IMR-90 (cell line): ENCODE results near the gene PDE4A. TPM values are rescaled to one million over a fixed set of nuclear protein-coding genes. Genes with fewer than 3 reads are reported as not detected.

Experiments
- ATAC-seq: fragments of 200-7000 bp; cut with Tn5 transposase; 2 replicates; pipeline ENCODE4 v1.9.1; 2020; ENCODE audit warnings: low read depth, mild to moderate bottlenecking, moderate library complexity
- BruUV-seq: library from RNA; stranded (reverse); fragments of 400-500 nt; replicated peaks from 2 replicates; lab custom pipeline; 2021; lab: Mats Ljungman, UMichigan
- CTCF ChIA-PET: fragments of 300-600 bp; formaldehyde crosslinking; extraction: SDS; loops from one replicate; lab custom pipeline; 2021; ENCODE audit warnings: antibody characterized with exemption; lab: Yijun Ruan, JAX
- POLR2A ChIA-PET: fragments of 300-600 bp; sonication (Branson Sonifier 250); formaldehyde crosslinking; loops from one replicate; lab custom pipeline; 2022; ENCODE audit warnings: antibody characterized with exemption; ENCODE audit not compliant: unreplicated experiment; lab: Charles Lee
- DNase-seq: peaks from one replicate; pipeline ENCODE4 v3.0.0; 2013
- H2AFZ ChIP-seq: replicated peaks from 2 replicates; pipeline ENCODE3; 2013; ENCODE audit warnings: low read length, mild to moderate bottlenecking; ENCODE audit not compliant: poor library complexity
- H2AK5ac ChIP-seq: 2 replicates; pipeline ENCODE4 v1.6.1; 2013; ENCODE audit warnings: low read depth, low read length, inconsistent platforms
- H2AK9ac ChIP-seq: replicated peaks from 2 replicates; pipeline ENCODE3; 2013; ENCODE audit warnings: mild to moderate bottlenecking, low read depth, low read length, moderate library complexity; ENCODE audit not compliant: poor library complexity
- H2BK120ac ChIP-seq: 2 replicates; pipeline ENCODE4 v1.6.1; 2013; ENCODE audit warnings: low read depth, low read length, inconsistent platforms
- H2BK15ac ChIP-seq: 3 replicates; pipeline ENCODE4 v1.6.1; 2013; ENCODE audit warnings: low read depth, low read length, inconsistent platforms
- H2BK20ac ChIP-seq: 2 replicates; pipeline ENCODE4 v1.6.1; 2013; ENCODE audit warnings: low read depth, mild to moderate bottlenecking, inconsistent platforms, low read length, moderate library complexity
- H2BK5ac ChIP-seq: 2 replicates; pipeline ENCODE4 v1.6.1; 2013; ENCODE audit warnings: mild to moderate bottlenecking, low read depth, low read length, inconsistent platforms; ENCODE audit not compliant: poor library complexity, severe bottlenecking
- H3K14ac ChIP-seq: replicated peaks from 2 replicates; pipeline ENCODE4 v1.6.1; 2013; ENCODE audit warnings: low read depth, low read length, inconsistent platforms
- H3K18ac ChIP-seq: 2 replicates; pipeline ENCODE4 v1.6.1; 2013; ENCODE audit warnings: low read depth, low read length, control low read depth
- H3K23ac ChIP-seq: 2 replicates; pipeline ENCODE4 v1.6.1; 2013; ENCODE audit warnings: low read depth, low read length, inconsistent platforms
- H3K27ac ChIP-seq: 2 replicates; pipeline ENCODE4 v1.5.1; 2013; ENCODE audit warnings: mild to moderate bottlenecking, control low read depth, low read length; ENCODE audit not compliant: insufficient read depth
- H3K27me3 ChIP-seq: 2 replicates; pipeline ENCODE4 v1.6.1; 2013; ENCODE audit warnings: low read length; ENCODE audit not compliant: control insufficient read depth, insufficient read depth
- H3K36me3 ChIP-seq: 2 replicates; pipeline ENCODE4 v1.6.1; 2013; ENCODE audit warnings: low read length, mixed read lengths; ENCODE audit not compliant: control insufficient read depth, insufficient read depth
- H3K4ac ChIP-seq: 2 replicates; pipeline ENCODE4 v1.6.1; 2013; ENCODE audit warnings: low read depth, low read length, inconsistent platforms
- H3K4me1 ChIP-seq: 2 replicates; pipeline ENCODE4 v1.6.1; 2013; ENCODE audit warnings: low read length, mixed read lengths; ENCODE audit not compliant: control insufficient read depth, insufficient read depth
- H3K4me2 ChIP-seq: 2 replicates; pipeline ENCODE4 v1.6.1; 2013; ENCODE audit warnings: low read depth, mild to moderate bottlenecking, control low read depth, low read length, moderate library complexity
- H3K4me3 ChIP-seq: 2 replicates; pipeline ENCODE4 v1.5.1; 2013; ENCODE audit warnings: low read depth, mild to moderate bottlenecking, control low read depth, low read length, moderate library complexity; ENCODE audit not compliant: insufficient read depth
- H3K56ac ChIP-seq: 2 replicates; pipeline ENCODE4 v1.6.1; 2013; ENCODE audit warnings: low read length, inconsistent platforms; ENCODE audit not compliant: insufficient read depth; ENCODE audit errors: extremely low read depth
- H3K79me1 ChIP-seq, 2 experiments: 2 replicates each; pipeline ENCODE4 v1.6.1; 2013; ENCODE audit warnings: low read length in 2 of 2, inconsistent platforms in 1 of 2, low read depth in 1 of 2
- H3K9ac ChIP-seq: 2 replicates; pipeline ENCODE4 v1.6.1; 2013; ENCODE audit warnings: low read depth, low read length, control low read depth
- H3K9me1 ChIP-seq: 2 replicates; pipeline ENCODE4 v1.6.1; 2013; ENCODE audit warnings: low read length, inconsistent platforms; ENCODE audit not compliant: insufficient read depth
- H3K9me3 ChIP-seq: 2 replicates; pipeline ENCODE4 v1.6.1; 2013; ENCODE audit warnings: low read length; ENCODE audit not compliant: control insufficient read depth, insufficient read depth
- H4K20me1 ChIP-seq: 2 replicates; pipeline ENCODE4 v1.6.1; 2013; ENCODE audit warnings: low read length, inconsistent platforms; ENCODE audit not compliant: insufficient read depth
- H4K5ac ChIP-seq: 2 replicates; pipeline ENCODE4 v1.6.1; 2013; ENCODE audit warnings: mild to moderate bottlenecking, low read depth, low read length, control low read depth
- H4K8ac ChIP-seq, 2 experiments: 2 replicates each; pipeline ENCODE4 v1.6.1; 2013; ENCODE audit warnings: low read depth in 2 of 2, low read length in 2 of 2, control low read depth in 1 of 2, inconsistent platforms in 1 of 2
- H4K91ac ChIP-seq: 2 replicates; pipeline ENCODE4 v1.6.1; 2013; ENCODE audit warnings: low read depth, low read length, inconsistent platforms; ENCODE audit not compliant: insufficient read depth
- BHLHE40 ChIP-seq: fragments of 150-350 bp; IDR thresholded peaks from 2 replicates; pipeline ENCODE4 v1.6.1; 2016; ENCODE audit warnings: mild to moderate bottlenecking, low read depth, low read length
- CEBPB ChIP-seq: IDR thresholded peaks from 2 replicates; pipeline ENCODE4 v1.6.1; 2012; ENCODE audit warnings: low read depth, low read length, improper control_type of control experiment
- CHD1 ChIP-seq: IDR thresholded peaks from 2 replicates; pipeline ENCODE4 v1.6.1; 2012; ENCODE audit warnings: low read depth, low read length, improper control_type of control experiment
- FOS ChIP-seq: fragments of 150-350 bp; IDR thresholded peaks from 2 replicates; pipeline ENCODE4 v1.6.1; 2016; ENCODE audit warnings: low read depth, low read length
- MAFK ChIP-seq: IDR thresholded peaks from 2 replicates; pipeline ENCODE4 v1.6.1; 2012; ENCODE audit warnings: low read depth, low read length, improper control_type of control experiment
- MAZ ChIP-seq: IDR thresholded peaks from 2 replicates; pipeline ENCODE4 v1.6.1; 2012; ENCODE audit warnings: low read depth, mild to moderate bottlenecking, low read length, improper control_type of control experiment, moderate library complexity, borderline replicate concordance
- MXI1 ChIP-seq: IDR thresholded peaks from 2 replicates; pipeline ENCODE4 v1.6.1; 2012; ENCODE audit warnings: low read depth, mild to moderate bottlenecking, low read length, moderate library complexity, borderline replicate concordance
- NFE2L2 ChIP-seq: fragments of 150-350 bp; IDR thresholded peaks from 2 replicates; pipeline ENCODE4 v1.6.1; 2016; ENCODE audit warnings: low read depth, mild to moderate bottlenecking, low read length
- POLR2A ChIP-seq: IDR thresholded peaks from 2 replicates; pipeline ENCODE4 v1.6.1; 2012; ENCODE audit warnings: mild to moderate bottlenecking, low read depth, low read length
- RAD21 ChIP-seq: IDR thresholded peaks from 2 replicates; pipeline ENCODE4 v1.6.1; 2012; ENCODE audit warnings: low read length, improper control_type of control experiment
- RCOR1 ChIP-seq: IDR thresholded peaks from 2 replicates; pipeline ENCODE4 v1.6.1; 2012; ENCODE audit warnings: mild to moderate bottlenecking, low read length, improper control_type of control experiment; ENCODE audit not compliant: insufficient replicate concordance
- RFX5 ChIP-seq: IDR thresholded peaks from 2 replicates; pipeline ENCODE4 v1.8.0; 2012; ENCODE audit warnings: low read depth, mild to moderate bottlenecking, low read length, moderate library complexity
- SMC3 ChIP-seq: fragments of 150-350 bp; IDR thresholded peaks from 2 replicates; pipeline ENCODE4 v1.6.1; 2016; ENCODE audit warnings: low read depth, mild to moderate bottlenecking, antibody characterized with exemption, low read length, moderate library complexity
- WGBS, 2 experiments: methylation state at CpG; one replicate each; pipeline versions ENCODE4 v1.1.5 to v1.1.7; 2013; ENCODE audit warnings: missing lambda C conversion rate in 2 of 2; ENCODE audit not compliant: insufficient read length in 1 of 2; ENCODE audit errors: extremely low coverage in 2 of 2; 5-methylcytosine and 5-hydroxymethylcytosine counted together
- dilution Hi-C: fragments of 300-500 bp; cut with HindIII; formaldehyde crosslinking; loops from one replicate; pipeline ENCODE4 v1.14.3; 2018; ENCODE audit warnings: low sequenced_read_pairs; ENCODE audit not compliant: unreplicated experiment
- in situ Hi-C: fragments of 300-500 bp; cut with MboI; formaldehyde crosslinking; loops from 3 replicates; pipeline ENCODE4 v1.14.3; 2019; ENCODE audit warnings: low sequenced_read_pairs, inconsistent platforms, mixed read lengths
- intact Hi-C: fragments of 100-400 bp; cut with micrococcal nuclease; formaldehyde crosslinking; loops from 2 replicates; pipeline ENCODE4 v1.10.0; 2022
- polyA plus RNA-seq, 3 experiments: library from polyadenylated mRNA; depleted of rRNA; stranded (reverse); fragments of >200 nt; gene quantifications; 2 replicates each; pipeline ENCODE4 v1.2.3, GENCODE V29; 2012; ENCODE audit warnings: low replicate concordance in 1 of 3
- total RNA-seq: library from RNA; depleted of rRNA; stranded (reverse); fragments of >200 nt; gene quantifications from 2 replicates; pipeline ENCODE4 v1.2.3, GENCODE V29; 2012
- TF ChIP-seq, protein P1 (sequence below): fragments of 150-350 bp; IDR thresholded peaks from 2 replicates; pipeline ENCODE4 v1.6.1; 2017; ENCODE audit warnings: mild to moderate bottlenecking, antibody characterized with exemption, low read length, low read depth
- TF ChIP-seq, protein P2 (sequence below): fragments of 150-350 bp; IDR thresholded peaks from 2 replicates; pipeline ENCODE4 v1.6.1; 2016; ENCODE audit warnings: low read depth, mild to moderate bottlenecking, low read length, moderate library complexity, borderline replicate concordance
- TF ChIP-seq, protein P3 (sequence below): conservative IDR thresholded peaks from 2 replicates; pipeline ENCODE4 v1.5.1; 2012; ENCODE audit warnings: mild to moderate bottlenecking, low read depth, low read length, improper control_type of control experiment

Gene PDE4A
- total and polyA plus RNA-seq, 2 of the 4 experiments (the other 2 are of a cell fraction), result 1.8 to 7.0 TPM

DNA sequence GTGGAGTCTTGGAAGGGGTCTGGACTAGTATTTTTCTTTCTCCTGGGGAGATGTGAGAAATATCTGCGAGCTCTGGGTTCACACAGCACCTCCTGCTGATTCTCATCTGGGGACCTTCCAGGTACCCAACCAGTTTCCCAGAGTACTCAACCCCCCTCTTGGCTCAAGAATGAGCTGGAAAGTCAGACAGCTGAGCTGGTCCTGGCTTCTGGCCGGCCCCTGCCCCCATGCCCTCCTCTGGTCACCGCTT lies 2.2 kb upstream of the PDE4A start:
- Histone ChIP-seq H3K36me3 (no peaks in the 10 kb centered on the region), H4K5ac (no peak overlapping the region), H3K18ac (no peak overlapping the region), H3K9me3 (no peaks in the 10 kb centered on the region), H3K4ac (no peak overlapping the region), H3K4me2 (no peak overlapping the region; the same call in 1 of the 2 replicates), H3K4me1 (peaks cover 12% of the 10 kb centered on the region), H2BK15ac (no peak overlapping the region), H3K14ac (no peak overlapping the region), H4K20me1 (peaks cover 31% of the 10 kb centered on the region), H2BK20ac (no peak overlapping the region), H3K79me1 (no peaks in the 10 kb centered on the region; a peak in 1 of 4 replicates), H3K27ac (no peak overlapping the region), H3K23ac (no peak overlapping the region), H2BK5ac (no peak overlapping the region), H4K8ac (no peak overlapping the region), H3K27me3 (peaks cover 42% of the 10 kb centered on the region), H2AK5ac (no peak overlapping the region), H2AFZ (peak overlapping the region; percentile 87), H3K56ac (no peak overlapping the region), H3K9me1 (no peaks in the 10 kb centered on the region), H3K9ac (no peak overlapping the region), H3K4me3 (no peak overlapping the region), H2AK9ac (peak overlapping the region; percentile 60), H4K91ac (no peak overlapping the region), H2BK120ac (no peak overlapping the region)
- BruUV-seq, result no TSS peak
- CTCF ChIA-PET, result interaction anchor here (0.5 to 3.5 kb wide), 2 partner anchors 14 to 19 kb away, joined by 4 to 37 read pairs; partner anchors contain the start of gene CDC37
- dilution Hi-C loops, result no loop called here
- DNase-seq, result no peak
- intact Hi-C loops, result no loop called here
- 0% methylated on average over 1 of the region's 3 CpGs; no CpG with 5 or more reads in 1 of the 2 experiments for WGBS, 2 experiments
- no peak for TF ChIP-seq SMC3
- no peak for TF ChIP-seq CHD1
- no peak for TF ChIP-seq CEBPB
- TF ChIP-seq MAZ, result no peak
- TF ChIP-seq, protein P1, sequence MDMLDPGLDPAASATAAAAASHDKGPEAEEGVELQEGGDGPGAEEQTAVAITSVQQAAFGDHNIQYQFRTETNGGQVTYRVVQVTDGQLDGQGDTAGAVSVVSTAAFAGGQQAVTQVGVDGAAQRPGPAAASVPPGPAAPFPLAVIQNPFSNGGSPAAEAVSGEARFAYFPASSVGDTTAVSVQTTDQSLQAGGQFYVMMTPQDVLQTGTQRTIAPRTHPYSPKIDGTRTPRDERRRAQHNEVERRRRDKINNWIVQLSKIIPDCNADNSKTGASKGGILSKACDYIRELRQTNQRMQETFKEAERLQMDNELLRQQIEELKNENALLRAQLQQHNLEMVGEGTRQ, result no peak
- TF ChIP-seq RAD21, result no peak
- no peak for TF ChIP-seq RCOR1
- TF ChIP-seq FOS, result no peak
- TF ChIP-seq MAFK, result no peak
- TF ChIP-seq, protein P2, sequence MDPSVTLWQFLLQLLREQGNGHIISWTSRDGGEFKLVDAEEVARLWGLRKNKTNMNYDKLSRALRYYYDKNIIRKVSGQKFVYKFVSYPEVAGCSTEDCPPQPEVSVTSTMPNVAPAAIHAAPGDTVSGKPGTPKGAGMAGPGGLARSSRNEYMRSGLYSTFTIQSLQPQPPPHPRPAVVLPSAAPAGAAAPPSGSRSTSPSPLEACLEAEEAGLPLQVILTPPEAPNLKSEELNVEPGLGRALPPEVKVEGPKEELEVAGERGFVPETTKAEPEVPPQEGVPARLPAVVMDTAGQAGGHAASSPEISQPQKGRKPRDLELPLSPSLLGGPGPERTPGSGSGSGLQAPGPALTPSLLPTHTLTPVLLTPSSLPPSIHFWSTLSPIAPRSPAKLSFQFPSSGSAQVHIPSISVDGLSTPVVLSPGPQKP, result no peak
- TF ChIP-seq NFE2L2, result no peak
- TF ChIP-seq RFX5, result no peak
- no peak for TF ChIP-seq MXI1
- TF ChIP-seq BHLHE40, result no peak
- TF ChIP-seq, protein P3, sequence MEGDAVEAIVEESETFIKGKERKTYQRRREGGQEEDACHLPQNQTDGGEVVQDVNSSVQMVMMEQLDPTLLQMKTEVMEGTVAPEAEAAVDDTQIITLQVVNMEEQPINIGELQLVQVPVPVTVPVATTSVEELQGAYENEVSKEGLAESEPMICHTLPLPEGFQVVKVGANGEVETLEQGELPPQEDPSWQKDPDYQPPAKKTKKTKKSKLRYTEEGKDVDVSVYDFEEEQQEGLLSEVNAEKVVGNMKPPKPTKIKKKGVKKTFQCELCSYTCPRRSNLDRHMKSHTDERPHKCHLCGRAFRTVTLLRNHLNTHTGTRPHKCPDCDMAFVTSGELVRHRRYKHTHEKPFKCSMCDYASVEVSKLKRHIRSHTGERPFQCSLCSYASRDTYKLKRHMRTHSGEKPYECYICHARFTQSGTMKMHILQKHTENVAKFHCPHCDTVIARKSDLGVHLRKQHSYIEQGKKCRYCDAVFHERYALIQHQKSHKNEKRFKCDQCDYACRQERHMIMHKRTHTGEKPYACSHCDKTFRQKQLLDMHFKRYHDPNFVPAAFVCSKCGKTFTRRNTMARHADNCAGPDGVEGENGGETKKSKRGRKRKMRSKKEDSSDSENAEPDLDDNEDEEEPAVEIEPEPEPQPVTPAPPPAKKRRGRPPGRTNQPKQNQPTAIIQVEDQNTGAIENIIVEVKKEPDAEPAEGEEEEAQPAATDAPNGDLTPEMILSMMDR, result no peak
- TF ChIP-seq POLR2A, result no peak
- in situ Hi-C loops, result no loop called here
- POLR2A ChIA-PET, result interaction anchor here (0.5 kb wide), 1 partner anchor 76 kb away, joined by 3 read pairs; no protein-coding TSS in a partner anchor
- ATAC-seq, result no peak
